NK-92 (cell line): ENCODE measurements around the gene PLEKHG1.

Source experiments
- DNase-seq: peaks from one replicate; lab custom pipeline; 2025; ENCODE audit not compliant: unreplicated experiment; lab: John Stamatoyannopoulos, UW

PLEKHG1 gene

DNA sequence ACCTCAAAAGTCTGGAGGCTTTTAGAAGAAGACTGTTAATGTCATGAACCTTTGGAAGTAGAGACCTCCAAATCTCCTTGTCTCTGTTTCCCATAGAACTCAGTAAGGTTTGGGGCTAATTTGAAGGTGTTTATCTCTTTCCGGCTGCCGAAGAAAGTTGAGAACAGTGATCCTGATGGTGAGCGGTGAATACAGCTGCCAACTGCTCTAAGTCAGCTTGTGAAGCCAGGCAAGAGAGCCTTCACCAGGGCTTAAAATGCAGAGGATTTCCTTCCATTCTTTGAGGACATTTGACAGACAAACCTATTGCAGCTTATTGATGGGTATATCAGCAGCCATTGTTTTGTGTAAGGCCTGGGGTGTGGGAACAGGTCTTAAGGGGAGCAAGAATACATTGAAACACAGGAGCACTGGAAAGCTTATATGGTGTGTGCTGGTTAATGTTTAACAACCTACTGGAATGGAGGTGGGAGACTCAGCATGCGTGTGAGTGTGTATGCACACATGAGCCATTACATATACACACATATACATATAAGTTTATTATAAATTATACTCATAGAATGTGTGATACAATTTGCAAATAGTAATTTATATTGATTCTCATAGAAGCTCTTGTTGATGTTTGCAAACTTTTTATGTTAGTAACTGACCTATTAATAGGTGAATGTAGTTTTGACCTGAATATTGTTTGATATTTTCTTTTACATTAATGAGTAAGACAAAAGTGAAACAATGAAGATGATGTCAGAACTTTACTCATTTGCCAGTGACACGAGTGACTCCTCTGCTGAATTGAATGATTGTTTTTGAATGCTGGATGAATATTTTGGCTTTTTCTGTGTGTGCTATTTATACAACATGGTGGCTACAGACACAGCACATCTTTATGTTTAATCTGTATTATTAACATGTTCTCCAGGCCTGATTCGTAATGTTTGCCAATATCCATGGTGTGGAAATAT, 18.1 kb downstream of the PLEKHG1 start:
- DNase-seq = no peak

DNA sequence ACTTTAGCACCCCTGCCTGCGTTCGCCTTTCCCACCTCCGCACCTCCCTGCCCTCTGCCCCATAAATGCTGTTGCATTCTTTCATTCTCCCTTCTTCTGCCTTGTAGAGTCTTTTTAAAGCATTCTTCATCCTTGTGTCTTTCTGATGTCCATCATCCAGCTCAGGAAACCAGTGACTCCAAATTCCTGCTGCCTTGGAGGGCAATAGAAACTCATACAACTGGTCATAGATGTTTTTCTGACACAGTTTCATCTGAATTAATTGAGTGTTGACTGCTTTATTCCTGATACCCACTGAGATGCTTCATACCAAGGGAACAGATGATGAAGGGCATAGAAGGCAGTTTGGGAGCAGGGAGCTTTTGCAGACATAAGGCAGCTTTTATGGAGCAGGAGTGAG, 19.6 kb downstream of the PLEKHG1 start:
- DNase-seq = no peak

DNA sequence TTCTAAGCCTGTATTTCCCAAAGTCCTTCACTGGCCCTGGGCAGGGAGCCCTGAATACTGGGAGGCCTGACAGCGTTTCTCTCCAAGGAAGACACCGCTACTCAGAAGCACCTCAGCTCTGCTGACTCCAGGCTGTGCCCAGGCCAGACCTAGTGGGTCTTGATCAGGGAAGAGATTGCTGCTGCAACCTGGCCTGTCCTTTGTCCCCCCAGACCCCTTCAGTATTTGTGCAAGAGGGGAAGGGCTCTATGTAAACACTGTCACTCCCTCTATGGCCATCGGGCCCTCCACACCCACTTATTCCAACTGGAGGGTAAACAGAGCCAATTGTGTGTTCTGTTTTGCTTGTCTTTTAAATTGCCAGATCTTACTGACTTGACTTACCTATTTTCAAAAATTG, 20.6 kb downstream of the PLEKHG1 start:
- no peak for DNase-seq

DNA sequence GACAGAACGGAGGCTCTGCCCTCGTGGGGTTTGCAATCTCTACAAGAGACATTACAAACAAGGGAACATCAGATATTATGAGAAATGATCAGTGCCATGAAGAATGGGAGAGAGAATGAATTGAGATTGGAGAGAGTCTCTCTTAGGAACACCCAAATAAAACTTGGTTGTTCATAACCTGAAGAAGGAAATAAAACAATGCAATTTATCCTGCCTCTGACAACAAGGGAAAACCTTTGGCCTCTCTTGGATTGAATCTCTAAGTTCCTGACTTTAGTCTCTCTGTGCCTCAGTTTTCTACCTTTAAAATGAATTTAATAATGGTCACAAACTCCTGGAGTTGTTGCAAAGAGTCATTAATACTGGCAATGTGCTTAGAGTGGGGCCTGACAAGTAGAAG, 21.1 kb downstream of the PLEKHG1 start:
- no peak for DNase-seq

DNA sequence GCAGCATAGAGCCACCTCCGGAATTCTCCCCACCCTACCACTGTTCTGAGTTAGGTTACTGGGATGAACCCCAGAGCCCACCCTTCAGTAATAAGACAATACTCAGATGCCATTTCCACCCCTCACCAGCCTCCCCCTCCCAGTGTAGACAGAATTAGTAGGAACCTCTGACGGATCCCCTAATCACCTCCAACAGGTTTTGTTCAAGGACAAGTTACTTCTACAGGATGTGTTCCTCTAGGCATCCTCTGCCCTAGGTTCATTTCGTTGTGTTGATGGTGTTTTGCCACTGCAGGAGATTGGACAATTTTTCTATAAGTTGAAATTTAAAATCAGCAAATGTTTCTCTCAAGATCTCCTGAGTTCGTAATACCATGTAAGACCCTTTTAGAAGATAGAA, 22.8 kb downstream of the PLEKHG1 start:
- DNase-seq = no peak

DNA sequence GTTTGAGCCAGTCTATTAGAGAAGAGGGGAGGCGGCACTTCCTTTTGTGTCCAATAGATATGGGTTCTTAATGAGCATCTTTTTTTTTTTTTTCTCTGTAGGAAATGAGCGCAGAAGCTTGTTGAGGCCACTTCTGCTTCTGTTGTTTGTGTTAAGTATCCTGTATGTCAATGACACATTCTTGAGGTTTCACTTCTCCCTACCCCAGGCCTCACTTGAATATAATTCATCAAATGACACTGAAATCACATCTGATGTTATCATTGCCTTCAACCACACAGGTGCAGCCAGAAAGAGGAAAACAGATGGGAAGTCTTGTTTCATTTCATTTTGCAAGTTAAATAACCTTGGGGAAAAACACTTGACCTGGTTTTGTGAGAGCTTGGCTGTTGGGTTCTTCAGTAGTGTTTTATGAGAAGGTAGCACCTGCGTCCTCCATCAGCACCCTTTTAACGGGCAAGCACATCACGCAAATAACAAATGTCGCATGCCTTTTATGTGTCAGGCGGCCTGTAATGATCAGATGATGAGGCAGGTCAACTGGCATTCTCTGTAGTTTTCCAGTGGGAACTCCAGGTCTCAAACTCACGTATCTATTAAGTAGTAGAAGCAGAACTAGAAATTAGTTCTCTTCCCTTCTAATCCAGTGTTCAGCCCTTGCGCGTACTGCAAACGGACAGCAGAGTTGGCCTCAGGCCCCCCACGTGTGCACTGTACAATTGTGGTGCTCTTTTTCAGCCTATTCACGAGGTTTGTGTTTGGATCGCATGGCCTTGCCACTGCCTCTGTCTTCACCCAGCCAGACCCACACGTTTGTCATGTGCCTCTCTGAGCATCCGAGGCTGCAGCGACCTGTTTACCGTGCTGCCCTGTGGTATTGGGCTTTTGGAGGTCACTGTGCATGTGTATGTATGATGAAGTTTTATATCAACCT, 23.5 kb downstream of the PLEKHG1 start:
- no peak for DNase-seq

DNA sequence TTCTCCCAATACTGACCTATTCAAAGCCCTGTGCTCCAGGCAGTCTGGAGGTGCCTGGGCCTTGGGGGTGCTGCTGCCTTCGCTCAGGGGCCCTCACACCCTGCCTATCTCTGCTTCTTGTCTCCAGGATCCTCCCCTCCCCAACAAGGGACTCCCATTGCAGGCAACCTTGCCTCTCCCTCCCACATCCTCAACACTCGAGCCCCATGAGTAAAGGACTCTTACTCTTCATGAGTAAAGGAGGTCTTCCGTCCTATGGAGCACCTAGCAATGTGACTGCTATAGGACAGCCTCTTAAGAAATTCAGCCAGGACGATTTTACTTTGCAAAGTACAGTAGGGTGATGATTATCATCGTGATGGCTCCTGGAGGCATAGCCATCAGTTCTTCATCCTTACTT, 24.5 kb downstream of the PLEKHG1 start:
- no peak for DNase-seq

DNA sequence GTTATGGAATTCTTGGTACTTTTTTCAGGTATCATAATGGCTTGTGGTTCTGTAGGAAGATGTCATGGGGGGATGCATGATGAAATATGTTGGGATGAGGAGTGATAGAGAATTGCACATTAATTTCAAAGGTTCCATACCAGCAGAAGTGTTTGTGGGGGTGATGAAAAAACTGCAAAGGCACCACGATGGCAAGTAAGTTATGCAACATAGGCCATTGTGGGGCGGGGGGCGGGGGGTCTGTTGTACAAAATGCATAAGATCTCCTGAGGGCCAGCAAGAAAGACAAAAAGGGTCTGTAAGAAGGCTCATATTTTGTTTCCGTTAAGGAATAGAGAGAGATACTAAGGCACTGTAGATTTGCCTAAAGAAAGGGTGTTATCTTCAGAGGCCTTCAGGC, 26.2 kb downstream of the PLEKHG1 start:
- DNase-seq = no peak

DNA sequence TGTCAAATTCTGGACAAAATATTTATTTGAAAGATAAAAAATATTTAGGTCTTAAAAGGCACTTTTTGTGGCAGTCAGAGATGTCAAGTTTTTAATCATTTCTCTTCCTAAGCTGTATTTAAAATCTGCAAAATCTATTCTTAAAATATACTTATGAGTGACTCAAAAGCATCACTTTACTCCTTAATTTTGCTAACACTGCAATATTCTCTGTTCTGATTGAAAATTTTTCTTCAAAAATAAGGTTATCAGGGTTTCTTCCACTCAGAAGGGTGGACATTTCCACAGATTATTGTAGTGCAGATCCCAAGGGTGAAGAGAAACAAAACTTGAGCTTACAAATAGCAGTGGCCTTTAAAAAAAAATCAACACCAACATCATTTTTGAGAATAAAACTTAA, 27.5 kb downstream of the PLEKHG1 start:
- DNase-seq = no peak

DNA sequence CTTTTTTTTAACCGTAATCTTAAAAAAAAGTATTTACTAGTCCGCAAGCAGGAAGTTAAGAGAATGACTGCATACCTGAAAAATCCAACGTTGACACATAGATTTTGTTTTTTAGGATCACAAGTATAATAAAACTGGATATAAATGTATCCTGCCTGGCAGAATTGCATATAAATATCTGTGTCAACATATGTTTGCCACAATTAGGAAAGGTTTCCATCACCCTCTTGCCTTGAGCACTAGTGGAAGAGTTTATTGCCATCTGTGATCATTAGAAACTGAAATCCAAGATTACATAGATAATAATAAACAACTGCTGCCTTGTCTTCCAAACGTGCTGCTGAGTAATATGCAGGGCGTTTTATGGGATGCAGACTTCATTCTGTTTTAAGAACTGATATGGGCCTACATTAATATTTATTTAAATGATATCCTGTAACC, 27.9 kb downstream of the PLEKHG1 start:
- DNase-seq = no peak

DNA sequence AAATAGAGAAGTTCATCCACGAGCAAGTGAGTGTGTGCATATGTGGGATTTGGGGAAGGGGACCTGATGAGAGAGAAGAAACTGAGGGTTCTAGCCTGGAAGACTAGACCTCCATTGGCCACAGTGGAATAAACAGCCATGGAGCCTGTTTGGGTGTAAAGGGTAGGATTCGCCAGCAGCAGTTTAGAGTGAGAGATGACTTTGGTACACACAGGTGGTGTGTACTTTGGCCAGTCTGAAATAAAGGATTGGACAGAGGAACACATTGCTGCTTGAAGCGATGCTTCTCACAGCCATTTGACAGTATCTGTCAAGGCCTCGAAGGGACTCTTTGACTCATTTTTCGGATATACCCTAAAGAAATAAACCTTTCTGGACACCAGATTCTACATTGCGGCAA, 29.2 kb downstream of the PLEKHG1 start:
- no peak for DNase-seq

DNA sequence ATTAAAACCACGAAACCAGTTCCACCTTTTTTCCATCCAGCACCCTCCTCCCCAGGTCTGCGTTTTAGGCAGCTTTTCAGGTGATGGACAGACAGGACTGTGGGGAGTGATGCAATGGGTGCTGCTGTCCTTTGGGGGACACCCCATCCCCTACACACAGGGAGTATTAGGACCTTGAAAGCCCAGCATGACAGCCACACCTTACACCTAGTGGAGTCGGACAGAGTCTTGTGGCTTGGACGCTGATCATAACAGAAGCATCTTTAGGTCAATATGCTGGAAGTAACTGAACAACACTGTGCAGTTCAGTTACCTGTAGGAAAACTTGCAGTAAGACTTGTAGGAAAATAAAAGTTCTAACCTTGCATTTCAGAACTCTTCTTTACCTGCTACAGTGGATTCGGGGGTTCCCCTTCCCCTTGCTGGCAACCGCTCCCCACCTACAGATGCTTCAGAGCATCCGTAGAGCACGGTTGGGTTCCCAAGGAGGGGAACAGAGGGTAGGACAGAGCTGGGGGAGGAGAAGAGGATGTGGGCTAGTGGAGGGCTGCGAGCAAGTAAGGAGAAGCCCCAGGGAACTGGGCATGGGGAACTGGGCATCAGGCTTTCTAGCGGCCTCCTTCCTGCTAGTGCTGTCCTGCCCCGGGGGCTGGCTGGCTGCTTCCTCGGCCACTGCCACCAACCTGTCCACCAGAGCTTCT, 31.7 kb downstream of the PLEKHG1 start:
- no peak for DNase-seq

DNA sequence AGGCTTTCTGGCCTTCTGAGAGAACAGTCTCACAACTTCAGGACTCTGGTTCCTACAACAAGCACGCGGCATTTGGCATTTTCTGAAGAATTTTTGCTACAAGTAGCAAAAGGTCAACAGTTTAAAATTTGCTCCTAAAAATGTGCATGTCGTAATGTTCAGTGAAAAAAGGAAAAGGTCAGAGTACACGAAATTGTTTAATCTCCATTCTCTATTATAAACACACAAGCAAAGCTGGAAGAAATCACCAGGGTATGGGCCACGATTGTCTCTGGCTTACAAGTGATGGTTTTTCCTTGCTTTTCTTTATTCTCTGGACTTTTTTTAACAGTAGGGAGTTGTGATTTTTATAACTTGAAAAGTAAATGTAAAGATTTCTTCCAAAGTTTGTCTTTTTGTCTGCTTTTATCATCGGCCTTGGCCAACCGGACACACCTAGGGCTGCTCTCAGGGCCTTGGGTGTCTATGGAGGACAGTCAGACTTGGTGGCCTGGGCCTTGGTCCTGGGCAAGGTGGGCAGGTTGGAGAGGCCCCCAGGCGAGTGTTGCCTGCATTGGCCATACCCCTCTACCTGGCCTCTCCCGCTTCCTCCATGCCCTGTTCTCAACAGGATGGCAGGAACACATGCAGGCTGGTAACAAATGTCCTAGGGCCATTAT, 32.4 kb downstream of the PLEKHG1 start:
- DNase-seq = no peak

DNA sequence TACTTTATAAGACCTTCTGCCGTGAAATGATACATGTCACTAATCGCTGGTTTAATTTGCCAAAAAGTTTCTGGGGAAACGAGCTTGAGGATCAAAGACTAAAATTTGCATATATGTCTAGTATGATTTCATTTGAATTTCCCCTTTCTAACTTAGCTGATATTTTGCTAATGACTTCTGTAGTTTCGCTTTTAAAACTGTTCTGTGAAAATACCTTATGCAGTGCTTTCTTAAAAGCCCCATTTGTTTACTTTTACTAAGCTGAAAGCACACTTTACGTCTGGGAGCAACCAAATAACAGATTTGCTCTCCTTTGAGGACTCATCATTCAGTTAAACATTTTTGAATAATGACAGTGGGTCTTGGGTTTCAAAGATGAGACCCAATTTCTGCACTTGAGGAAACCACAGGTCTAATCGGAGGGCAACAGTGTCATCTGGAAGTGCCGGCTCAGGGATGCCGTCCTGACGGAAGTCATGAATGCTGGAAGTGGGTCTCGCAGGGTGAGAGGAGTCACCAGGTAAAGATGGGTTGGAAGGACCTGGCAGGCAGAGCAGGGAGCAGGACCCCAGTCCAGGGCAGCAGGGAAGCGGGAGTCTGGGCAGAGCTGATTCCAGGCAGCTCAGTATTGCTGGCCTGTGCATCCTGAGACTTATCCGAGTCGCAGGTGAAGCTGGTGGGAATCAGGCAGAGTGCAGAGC, 33.2 kb downstream of the PLEKHG1 start:
- DNase-seq = no peak

DNA sequence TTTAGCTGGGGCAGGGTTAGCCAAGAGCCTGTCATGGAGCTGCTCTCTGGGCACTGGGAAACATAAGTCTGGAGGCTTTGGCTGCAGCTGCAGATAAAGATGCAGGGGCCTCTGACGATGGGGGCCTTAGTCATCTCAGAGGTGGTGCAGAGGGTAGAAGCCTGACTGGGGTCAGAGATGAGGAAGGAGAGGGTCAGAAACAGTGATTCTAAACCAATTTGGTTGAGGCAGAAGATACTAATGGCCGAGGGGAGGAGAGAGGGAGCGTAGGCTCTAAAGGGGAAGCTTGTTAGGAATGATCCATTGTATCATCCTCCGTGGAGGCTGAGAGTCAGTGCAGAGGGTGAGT, 33.8 kb downstream of the PLEKHG1 start:
- no peak for DNase-seq

DNA sequence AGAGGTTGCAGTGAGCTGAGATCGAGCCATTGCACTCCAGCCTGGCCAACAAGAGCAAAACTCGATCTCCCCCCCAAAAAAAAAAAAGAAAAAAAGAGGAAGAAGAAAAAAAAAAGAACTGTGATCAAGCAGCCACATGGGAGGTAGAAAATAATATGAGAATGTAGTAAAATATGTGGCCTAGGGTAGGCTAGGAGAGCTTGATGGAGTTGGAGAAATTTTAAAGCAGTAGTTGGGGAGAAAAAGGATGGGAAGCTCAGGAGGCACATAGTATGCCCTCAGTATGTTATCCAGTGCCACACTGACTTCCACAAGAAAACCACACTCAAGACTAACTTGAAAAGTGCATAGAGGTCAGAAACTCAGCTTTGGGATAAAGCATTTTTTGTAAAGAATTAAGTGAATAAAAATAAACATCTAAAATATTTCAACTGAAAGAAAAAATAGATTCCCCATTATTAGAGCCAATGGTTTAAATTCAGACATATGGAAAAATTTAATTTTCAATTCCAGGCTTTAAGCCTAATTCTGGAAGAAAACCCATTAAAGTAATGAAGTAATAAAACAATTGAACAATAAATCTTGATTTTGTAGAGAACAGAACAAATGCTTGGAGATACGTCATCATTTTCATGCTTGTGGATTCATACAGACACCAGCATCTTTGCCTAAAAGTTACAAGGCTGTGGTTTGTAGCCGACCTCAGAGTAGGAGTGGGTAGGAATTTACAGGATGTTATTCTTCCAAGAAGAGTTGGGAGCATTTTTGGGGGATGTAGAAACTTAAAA, 34.7 kb downstream of the PLEKHG1 start:
- DNase-seq = no peak

DNA sequence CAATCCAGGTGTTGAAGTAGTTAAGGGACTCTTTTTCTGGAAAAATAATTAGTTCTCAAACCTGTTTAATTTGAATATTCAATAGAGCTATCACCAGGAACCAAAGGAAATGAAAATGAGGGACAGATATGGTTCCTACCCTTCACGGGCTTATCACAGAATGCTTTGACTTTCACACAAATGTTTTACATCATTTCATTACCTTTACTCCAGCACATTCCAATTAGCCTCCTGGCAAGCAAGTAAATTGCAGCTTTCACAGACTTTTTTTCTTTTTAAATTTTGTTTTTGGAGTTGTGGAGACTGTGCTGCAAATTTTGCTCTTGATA, 35.2 kb downstream of the PLEKHG1 start:
- no peak for DNase-seq

DNA sequence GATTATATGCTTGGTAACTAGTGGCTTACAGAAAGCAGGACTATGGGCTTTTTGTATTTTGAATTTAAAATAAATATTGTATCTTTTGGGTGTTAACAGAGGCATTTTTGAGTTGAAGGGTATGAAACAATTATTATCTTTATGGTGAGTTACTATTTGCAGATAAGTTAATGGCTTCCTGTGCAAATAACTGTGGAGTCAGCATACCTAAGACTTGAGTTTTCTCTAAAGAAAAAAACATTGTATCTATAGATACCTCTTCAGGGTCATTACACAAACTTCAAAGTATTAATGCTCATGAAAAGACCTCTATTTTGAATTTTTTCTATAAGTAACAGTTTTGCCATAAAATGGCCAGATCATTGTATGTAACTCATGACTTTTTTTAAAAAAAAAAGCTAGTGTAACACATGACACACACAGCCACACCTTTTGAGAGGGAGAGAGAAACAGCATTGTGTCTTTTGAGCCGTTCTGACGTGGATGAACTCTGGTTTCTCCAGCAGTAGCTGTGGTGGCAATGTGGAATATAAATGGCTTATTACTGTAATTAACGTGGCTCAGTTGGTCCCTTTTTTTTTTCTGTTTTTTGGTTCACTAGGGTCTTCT, 36.3 kb downstream of the PLEKHG1 start:
- DNase-seq = no peak

DNA sequence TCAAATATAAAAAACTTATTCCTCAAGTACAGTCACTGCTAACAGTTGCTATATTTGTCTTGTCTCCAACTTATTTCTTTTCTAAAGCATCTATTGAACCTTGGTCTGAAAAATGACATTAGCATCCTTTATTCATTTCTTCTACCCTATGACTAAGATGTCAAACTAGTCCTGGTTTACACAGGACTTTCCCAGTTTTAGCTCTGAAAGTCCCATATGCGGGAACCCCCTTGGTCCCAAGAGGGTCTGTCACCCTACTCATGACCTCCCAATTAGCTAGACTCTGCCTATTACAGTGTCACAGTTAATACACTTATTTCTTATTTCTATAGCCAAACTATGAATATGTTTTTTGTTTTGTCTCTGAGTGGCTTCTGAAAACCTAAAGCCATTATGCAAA, 37.1 kb downstream of the PLEKHG1 start:
- no peak for DNase-seq
